Smooth muscle cell (in vitro differentiated cells): Measurements from ENCODE around the gene TMEM183A. TPM values are rescaled to one million over a fixed set of nuclear protein-coding genes. Genes with fewer than 3 reads are reported as not detected.
A peak's percentile ranks its signal among the peaks of the same experiment; 100 is the strongest.

ENCODE experiments used
- DNase-seq: peaks from one replicate; lab custom pipeline; 2025; ENCODE audit not compliant: unreplicated experiment; lab: John Stamatoyannopoulos, UW
- H2AFZ ChIP-seq: fragments of 200-600 bp; sonication (generic); 2 replicates; pipeline ENCODE4 v1.6.0; 2016; ENCODE audit warnings: antibody characterized with exemption, low read depth, mild to moderate bottlenecking
- H3F3A ChIP-seq: fragments of 200-600 bp; sonication (generic); 2 replicates; pipeline ENCODE4 v1.6.0; 2017; ENCODE audit warnings: antibody characterized with exemption, low read depth
- H3K27ac ChIP-seq: fragments of 200-600 bp; sonication (generic); 2 replicates; pipeline ENCODE4 v1.5.1; 2016; ENCODE audit warnings: low read depth, mild to moderate bottlenecking
- H3K27me3 ChIP-seq: fragments of 200-600 bp; sonication (generic); 2 replicates; pipeline ENCODE4 v1.6.1; 2016; ENCODE audit warnings: low read depth, mild to moderate bottlenecking
- H3K36me3 ChIP-seq: fragments of 200-600 bp; sonication (generic); 2 replicates; pipeline ENCODE4 v1.5.1; 2016; ENCODE audit warnings: low read depth
- H3K4me1 ChIP-seq: fragments of 200-600 bp; sonication (generic); 2 replicates; pipeline ENCODE4 v1.5.1; 2016; ENCODE audit warnings: low read depth
- H3K4me2 ChIP-seq: fragments of 200-600 bp; sonication (generic); 2 replicates; pipeline ENCODE4 v1.6.0; 2016; ENCODE audit warnings: mild to moderate bottlenecking
- H3K4me3 ChIP-seq: fragments of 200-600 bp; sonication (generic); 2 replicates; pipeline ENCODE4 v1.5.1; 2016; ENCODE audit warnings: mild to moderate bottlenecking
- H3K79me2 ChIP-seq: fragments of 200-600 bp; sonication (generic); 2 replicates; pipeline ENCODE4 v1.6.0; 2016; ENCODE audit warnings: low read depth, mild to moderate bottlenecking
- H3K9ac ChIP-seq: fragments of 200-600 bp; sonication (generic); 2 replicates; pipeline ENCODE4 v1.6.0; 2016; ENCODE audit warnings: low read depth
- H3K9me3 ChIP-seq: fragments of 200-600 bp; sonication (generic); replicated peaks from 2 replicates; pipeline ENCODE4 v1.5.1; 2016; ENCODE audit warnings: low read depth
- H4K20me1 ChIP-seq: fragments of 200-600 bp; sonication (generic); 2 replicates; pipeline ENCODE4 v1.6.0; 2016; ENCODE audit warnings: low read depth
- WGBS: methylation state at CpG from one replicate; pipeline ENCODE4 v1.1.7; 2016; ENCODE audit warnings: low lambda C conversion rate; 5-methylcytosine and 5-hydroxymethylcytosine counted together
- polyA plus RNA-seq: library from polyadenylated mRNA; unstranded; fragments of >200 nt; fragmentation: Nextera tagmentation; extraction: Ambion mirVana; gene quantifications from 2 replicates; pipeline ENCODE4 v1.2.1, GENCODE V29; 2016
- total RNA-seq: library from RNA; depleted of rRNA; stranded (reverse); fragments of >200 nt; gene quantifications from 2 replicates; pipeline ENCODE4 v1.2.3, GENCODE V29; 2014
- TF ChIP-seq, protein P1 (sequence below): fragments of 200-600 bp; sonication (generic); IDR thresholded peaks from 2 replicates; pipeline ENCODE4 v1.5.1; 2017; ENCODE audit warnings: borderline replicate concordance, mild to moderate bottlenecking, antibody characterized with exemption; ENCODE audit not compliant: insufficient read depth, poor library complexity, severe bottlenecking

TMEM183A gene
- total RNA-seq (55.0 and 68.6 TPM in 2 replicates), polyA plus RNA-seq (54.9 and 60.4 TPM in 2 replicates)

DNA sequence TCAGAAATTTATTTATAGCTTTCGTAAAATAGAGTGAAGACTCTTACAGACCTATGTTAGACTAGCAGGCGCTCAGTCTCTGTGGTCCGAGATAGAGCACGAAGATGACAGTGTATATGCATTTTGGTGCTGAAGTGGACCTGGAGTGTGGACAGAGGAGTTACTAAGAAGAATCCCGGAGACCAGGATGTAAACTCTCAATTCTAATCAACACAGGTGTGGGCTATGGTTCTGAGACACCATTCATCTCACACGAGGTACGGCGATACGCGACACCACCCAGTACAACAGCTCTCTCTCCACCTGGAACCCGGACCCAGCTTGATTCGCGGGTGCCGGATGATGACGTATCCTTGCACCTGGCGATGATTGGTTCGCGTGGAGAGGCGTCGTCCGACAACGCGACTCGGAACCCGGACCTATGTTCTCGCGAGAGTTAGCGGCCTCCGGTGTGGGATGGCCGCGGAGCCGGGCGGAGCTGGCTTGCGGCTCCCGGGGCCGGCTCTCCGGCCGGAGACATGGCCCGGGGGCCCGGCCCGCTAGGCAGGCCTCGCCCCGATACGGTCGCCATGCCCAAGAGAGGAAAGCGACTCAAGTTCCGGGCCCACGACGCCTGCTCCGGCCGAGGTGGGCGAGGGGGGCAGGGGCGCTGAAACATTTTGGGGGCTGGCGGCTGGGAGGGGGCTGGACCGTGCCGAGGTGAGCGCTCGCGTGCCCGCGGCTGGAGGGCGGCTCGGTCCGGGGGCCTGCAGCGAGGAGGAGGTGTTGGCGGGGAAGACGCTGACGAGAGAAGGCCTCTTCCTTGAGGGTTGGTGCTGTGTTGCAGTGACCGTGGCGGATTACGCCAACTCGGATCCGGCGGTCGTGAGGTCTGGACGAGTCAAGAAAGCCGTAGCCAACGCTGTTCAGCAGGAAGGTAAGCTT lies at the start of gene TMEM183A:
TSS of gene TMEM183A (plus strand) at position 427 of the 924 bp plus-strand sequence. CDS start at position 519, 92 bp downstream.
- peaks cover 15% of the 10 kb centered on the region for H3K4me1 ChIP-seq
- H4K20me1 ChIP-seq, result peaks cover 33% of the 10 kb centered on the region
- 1% methylated on average over 69 of the region's 78 CpGs for WGBS
- peaks cover 11% of the 10 kb centered on the region for H3K36me3 ChIP-seq
- TF ChIP-seq, protein P1, sequence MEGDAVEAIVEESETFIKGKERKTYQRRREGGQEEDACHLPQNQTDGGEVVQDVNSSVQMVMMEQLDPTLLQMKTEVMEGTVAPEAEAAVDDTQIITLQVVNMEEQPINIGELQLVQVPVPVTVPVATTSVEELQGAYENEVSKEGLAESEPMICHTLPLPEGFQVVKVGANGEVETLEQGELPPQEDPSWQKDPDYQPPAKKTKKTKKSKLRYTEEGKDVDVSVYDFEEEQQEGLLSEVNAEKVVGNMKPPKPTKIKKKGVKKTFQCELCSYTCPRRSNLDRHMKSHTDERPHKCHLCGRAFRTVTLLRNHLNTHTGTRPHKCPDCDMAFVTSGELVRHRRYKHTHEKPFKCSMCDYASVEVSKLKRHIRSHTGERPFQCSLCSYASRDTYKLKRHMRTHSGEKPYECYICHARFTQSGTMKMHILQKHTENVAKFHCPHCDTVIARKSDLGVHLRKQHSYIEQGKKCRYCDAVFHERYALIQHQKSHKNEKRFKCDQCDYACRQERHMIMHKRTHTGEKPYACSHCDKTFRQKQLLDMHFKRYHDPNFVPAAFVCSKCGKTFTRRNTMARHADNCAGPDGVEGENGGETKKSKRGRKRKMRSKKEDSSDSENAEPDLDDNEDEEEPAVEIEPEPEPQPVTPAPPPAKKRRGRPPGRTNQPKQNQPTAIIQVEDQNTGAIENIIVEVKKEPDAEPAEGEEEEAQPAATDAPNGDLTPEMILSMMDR, result no peak
- H3K9ac ChIP-seq, result peak within 1 kb of the TSS; percentile 95
- H3K4me3 ChIP-seq, result peak within 1 kb of the TSS; percentile 87
- peak within 1 kb of the TSS; percentile 90 for H3K4me2 ChIP-seq
- H3K9me3 ChIP-seq, result no peaks in the 10 kb centered on the region
- peak; percentile 75 for DNase-seq
- peak within 1 kb of the TSS; percentile 96 for H2AFZ ChIP-seq
- peak within 1 kb of the TSS; percentile 96 for H3K27ac ChIP-seq
- peaks cover 3% of the 10 kb centered on the region for H3F3A ChIP-seq
- no peaks in the 10 kb centered on the region for H3K27me3 ChIP-seq
- H3K79me2 ChIP-seq, result peaks cover 43% of the 10 kb centered on the region

DNA sequence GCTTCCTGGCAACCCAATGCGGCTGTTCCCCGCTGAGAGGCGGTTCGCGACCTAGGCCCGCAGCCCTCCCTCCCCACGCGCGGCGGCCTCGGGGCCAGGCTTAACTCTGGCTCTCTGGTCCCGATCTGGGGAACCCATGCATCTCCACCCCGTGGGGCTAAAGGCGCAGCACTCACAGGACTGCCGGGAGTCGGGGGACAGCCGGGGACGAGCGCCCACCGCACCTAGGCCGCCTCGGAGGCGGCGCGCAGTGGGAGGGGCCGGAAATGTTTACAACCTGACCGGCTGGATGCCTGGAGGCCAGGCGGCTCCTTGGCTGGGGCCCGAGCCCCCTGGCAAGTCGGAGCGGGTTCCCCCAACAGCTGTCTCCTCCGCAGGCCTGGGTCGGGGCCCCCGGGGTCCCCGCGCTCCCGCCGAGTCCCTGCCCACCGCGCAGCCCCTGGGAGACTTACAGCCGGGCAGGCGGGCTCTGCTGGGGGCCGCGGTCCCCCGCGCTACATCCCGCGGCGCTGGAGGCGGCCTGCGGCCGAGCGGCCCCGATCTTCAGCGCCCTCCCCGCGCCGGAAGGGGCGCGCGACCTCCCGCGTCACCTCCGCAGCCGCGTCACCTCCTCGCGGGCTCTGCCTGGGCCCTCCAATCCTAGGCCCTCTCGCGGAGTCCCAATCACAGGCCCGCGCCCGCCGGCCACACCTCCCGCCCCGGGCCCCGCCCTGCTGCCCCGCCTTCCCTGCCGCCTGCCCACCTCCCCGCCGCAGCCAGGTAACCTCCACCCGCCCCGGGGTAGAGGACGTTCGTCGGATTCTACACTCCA lies 49.2 kb upstream of the TMEM183A start, which contains the start of gene ADIPOR1:
TSS of gene ADIPOR1 (minus strand) at position 580 of the 811 bp plus-strand sequence. CDS start 7,242 bp downstream, outside the sequence.
- under 1% methylated on average over 68 of the region's 86 CpGs for WGBS
- H3K9me3 ChIP-seq, result no peaks in the 10 kb centered on the region
- H3K4me2 ChIP-seq, result peak within 1 kb of the TSS; percentile 97
- H3K4me3 ChIP-seq, result peak within 1 kb of the TSS; percentile 96
- H3F3A ChIP-seq, result no peaks in the 10 kb centered on the region
- H3K9ac ChIP-seq, result peak within 1 kb of the TSS; percentile 96
- H3K4me1 ChIP-seq, result peaks cover 13% of the 10 kb centered on the region
- H2AFZ ChIP-seq, result peak within 1 kb of the TSS; percentile 89
- H4K20me1 ChIP-seq, result peaks cover 46% of the 10 kb centered on the region
- peak within 1 kb of the TSS; percentile 81 for H3K27ac ChIP-seq
- TF ChIP-seq, protein P1, result no peak
- peaks cover 50% of the 10 kb centered on the region for H3K79me2 ChIP-seq
- H3K27me3 ChIP-seq, result no peaks in the 10 kb centered on the region
- DNase-seq, result peak; percentile 55
- no peaks in the 10 kb centered on the region for H3K36me3 ChIP-seq

- no peak for DNase-seq
- TF ChIP-seq, protein P1, result no peak
- H3K9ac ChIP-seq, result peak overlapping the region; percentile 68
- WGBS, result 8% methylated on average over 10 of the region's 10 CpGs
- peaks cover 39% of the 10 kb centered on the region for H4K20me1 ChIP-seq
- peaks cover 13% of the 10 kb centered on the region for H3K4me1 ChIP-seq
- H3K79me2 ChIP-seq, result peaks cover 42% of the 10 kb centered on the region
- H3K9me3 ChIP-seq, result no peaks in the 10 kb centered on the region
- no peaks in the 10 kb centered on the region for H3K27me3 ChIP-seq
- peak overlapping the region; percentile 89 for H2AFZ ChIP-seq
- peak overlapping the region; percentile 69 for H3K27ac ChIP-seq
- peak overlapping the region; percentile 96 for H3K4me3 ChIP-seq
- H3K4me2 ChIP-seq, result peak overlapping the region; percentile 97
- no peaks in the 10 kb centered on the region for H3K36me3 ChIP-seq
- H3F3A ChIP-seq, result no peaks in the 10 kb centered on the region
Observed at GRCh38 chr1:202958544-202959275, 48.5 kb upstream of the TMEM183A start.
